Epithelial cell of esophagus (primary cell): ENCODE measurements around the gene ARHGAP24.
A peak's percentile ranks its signal among the peaks of the same experiment; 100 is the strongest.

Experiments used
- DNase-seq: peaks from one replicate; pipeline ENCODE4 v3.0.0; 2010; ENCODE audit warnings: low read depth
- H3K4me3 ChIP-seq: 2 replicates; pipeline ENCODE4 v1.5.1; 2011; ENCODE audit warnings: mild to moderate bottlenecking, low read length, control low read depth
- TF ChIP-seq, protein P1 (sequence below): IDR thresholded peaks from 2 replicates; pipeline ENCODE4 v1.5.1; 2011; ENCODE audit warnings: low read depth, mild to moderate bottlenecking, low read length, control low read depth, inconsistent platforms; ENCODE audit not compliant: insufficient read depth; ENCODE audit errors: missing control alignments

Gene ARHGAP24

DNA sequence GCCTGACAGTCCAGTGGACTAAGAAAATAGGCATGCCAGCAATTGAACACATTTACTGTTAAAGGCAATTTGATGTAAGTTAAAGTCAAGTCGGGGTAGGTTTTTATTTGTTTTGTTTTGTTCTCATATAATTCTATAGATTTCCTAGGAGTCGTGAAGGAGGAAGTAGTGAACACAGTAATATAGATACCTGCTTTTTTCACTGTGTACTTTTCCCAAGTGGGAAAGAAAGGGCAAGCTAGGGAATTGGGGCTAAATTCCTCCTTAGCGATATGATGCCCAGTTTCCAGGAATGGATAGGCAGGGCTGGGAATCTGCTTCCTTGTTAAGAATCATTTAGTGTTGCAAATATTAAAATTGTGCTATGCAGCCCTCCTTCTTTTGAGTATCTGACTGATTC is 271.0 kb downstream of the ARHGAP24 start:
- no peak overlapping the region for H3K4me3 ChIP-seq
- TF ChIP-seq, protein P1, sequence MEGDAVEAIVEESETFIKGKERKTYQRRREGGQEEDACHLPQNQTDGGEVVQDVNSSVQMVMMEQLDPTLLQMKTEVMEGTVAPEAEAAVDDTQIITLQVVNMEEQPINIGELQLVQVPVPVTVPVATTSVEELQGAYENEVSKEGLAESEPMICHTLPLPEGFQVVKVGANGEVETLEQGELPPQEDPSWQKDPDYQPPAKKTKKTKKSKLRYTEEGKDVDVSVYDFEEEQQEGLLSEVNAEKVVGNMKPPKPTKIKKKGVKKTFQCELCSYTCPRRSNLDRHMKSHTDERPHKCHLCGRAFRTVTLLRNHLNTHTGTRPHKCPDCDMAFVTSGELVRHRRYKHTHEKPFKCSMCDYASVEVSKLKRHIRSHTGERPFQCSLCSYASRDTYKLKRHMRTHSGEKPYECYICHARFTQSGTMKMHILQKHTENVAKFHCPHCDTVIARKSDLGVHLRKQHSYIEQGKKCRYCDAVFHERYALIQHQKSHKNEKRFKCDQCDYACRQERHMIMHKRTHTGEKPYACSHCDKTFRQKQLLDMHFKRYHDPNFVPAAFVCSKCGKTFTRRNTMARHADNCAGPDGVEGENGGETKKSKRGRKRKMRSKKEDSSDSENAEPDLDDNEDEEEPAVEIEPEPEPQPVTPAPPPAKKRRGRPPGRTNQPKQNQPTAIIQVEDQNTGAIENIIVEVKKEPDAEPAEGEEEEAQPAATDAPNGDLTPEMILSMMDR: no peak
- DNase-seq: no peak

DNA sequence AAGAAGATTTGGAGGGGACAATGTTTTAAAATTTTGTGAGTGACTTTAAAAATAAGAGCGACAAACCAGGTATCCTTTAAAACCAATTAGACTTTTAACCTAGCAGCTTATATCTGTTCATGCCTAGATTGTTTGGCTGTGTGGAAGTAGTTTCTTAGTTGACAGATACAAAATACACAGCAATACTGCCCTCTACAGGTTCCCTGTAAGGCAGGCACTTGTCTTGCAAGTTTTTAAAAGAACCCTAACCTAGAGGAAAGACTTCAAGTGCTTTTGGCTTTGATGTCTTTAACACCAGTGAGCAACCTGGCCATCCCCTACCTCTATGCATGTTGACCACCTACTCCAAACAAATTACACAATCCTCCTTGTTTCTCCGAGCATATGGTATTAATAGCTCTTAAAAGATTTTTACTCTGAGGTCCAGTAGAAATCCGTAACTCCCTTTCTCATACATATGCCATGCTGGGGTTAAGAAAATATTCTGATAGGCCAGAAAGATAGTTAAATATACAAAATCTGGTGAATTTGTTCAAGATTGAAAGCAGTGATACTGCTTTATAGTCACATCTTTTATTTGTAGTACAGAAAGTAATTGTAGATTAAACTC is 273.0 kb downstream of the ARHGAP24 start:
- peak; percentile 84 for DNase-seq
- TF ChIP-seq, protein P1: peak; percentile 84
- H3K4me3 ChIP-seq: no peak overlapping the region

DNA sequence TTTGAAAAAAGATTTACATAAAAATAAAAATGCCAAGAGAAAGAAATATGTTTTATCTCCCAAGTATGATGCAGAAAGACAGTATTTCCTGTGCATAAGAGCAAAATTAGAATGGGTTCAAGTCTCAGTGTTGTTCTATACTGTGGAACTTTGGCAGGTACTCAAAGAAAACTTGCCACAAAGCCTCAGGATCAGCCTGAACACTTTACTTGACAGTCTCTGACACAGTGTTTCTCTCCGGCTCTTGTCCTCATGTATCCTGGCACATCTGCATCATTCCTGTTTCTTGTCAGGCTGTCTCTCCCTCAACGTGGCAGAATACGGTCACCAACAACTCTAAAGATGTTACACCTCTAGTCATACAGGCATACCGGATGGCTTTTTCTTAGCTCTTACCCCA is 273.7 kb downstream of the ARHGAP24 start:
- TF ChIP-seq, protein P1: no peak
- no peak for DNase-seq
- no peak overlapping the region for H3K4me3 ChIP-seq

DNA sequence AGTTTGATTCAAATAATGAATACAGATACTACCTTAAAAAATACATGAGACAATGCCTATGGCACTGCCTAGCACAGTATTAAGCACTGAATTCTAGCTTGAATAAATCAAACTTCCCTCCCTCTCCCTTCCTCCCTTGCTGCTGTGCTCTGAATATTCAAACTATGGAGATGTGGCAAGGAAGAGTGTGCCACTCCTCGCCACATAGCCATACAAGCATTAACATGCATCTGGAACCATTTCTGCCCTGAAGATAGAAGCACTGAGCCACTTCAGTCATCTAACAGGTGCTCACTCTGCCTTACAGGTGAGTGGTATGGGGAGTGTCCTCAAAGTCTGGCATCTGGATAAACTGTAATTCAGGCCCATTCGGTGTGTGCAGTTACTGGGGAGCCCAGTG is 276.9 kb downstream of the ARHGAP24 start:
- no peak overlapping the region for H3K4me3 ChIP-seq
- TF ChIP-seq, protein P1: no peak
- peak; percentile 74 for DNase-seq

DNA sequence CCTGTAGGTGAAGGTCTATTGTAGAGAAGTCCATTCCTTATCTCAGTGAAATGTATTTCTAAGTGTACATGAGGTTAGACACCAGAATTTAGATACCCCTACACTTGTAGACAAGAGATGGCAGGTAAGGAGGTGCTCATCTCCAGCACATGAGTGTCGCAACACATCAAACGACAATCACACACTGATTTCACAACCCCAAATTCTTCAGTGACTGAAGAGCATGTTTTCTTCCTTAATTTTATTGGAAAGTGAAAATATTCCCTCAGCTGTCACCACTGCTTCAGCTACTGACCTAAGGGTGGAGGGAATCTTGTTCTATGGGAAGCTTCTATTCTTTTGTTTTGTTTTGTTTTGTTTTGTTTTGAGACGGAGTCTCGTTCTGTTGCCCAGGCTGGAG is 280.3 kb downstream of the ARHGAP24 start:
- TF ChIP-seq, protein P1: no peak
- no peak for DNase-seq
- H3K4me3 ChIP-seq: no peak overlapping the region

DNA sequence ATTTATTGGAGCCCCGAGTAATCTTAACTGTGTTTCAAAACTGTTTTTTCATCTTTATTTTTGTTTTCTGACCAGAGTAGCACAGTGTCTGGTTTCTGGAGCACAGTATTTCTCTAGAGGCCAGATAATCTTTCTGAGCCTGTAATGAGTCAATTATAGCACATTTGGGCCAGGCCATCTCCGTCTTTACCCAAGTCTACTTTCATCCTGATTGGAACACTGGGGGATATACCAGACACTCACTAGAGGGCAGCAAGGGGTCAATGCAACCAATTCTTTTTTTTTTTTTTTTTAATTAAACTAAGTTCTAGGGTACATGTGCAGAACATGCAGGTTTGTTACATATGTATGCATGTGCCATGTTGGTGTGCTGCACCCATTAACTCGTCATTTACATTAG is 282.0 kb downstream of the ARHGAP24 start:
- peak; percentile 38 for DNase-seq
- TF ChIP-seq, protein P1: peak; percentile 36
- H3K4me3 ChIP-seq: no peak overlapping the region

DNA sequence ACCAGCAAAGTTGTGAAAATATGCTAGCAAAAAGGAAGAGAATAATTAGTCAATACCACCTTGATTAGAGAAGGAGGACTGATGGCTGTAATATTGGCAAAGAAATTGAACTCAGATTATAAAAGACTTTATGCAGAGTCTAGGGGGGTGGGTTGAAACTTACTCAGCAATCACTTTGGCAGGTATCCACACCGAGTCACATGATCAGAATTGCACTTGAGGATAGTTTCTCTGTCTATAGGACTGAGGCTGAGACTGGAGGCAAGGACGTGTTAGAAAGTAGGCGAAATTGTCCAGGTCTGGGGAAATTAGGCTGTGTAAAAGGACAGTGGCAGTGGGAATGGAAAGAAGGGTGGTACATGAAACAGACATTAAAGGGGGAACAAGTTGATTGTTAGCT is 284.4 kb downstream of the ARHGAP24 start:
- DNase-seq: no peak
- no peak overlapping the region for H3K4me3 ChIP-seq
- TF ChIP-seq, protein P1: no peak
